ENCODE measurements around the gene POFUT2.

POFUT2 gene

DNA sequence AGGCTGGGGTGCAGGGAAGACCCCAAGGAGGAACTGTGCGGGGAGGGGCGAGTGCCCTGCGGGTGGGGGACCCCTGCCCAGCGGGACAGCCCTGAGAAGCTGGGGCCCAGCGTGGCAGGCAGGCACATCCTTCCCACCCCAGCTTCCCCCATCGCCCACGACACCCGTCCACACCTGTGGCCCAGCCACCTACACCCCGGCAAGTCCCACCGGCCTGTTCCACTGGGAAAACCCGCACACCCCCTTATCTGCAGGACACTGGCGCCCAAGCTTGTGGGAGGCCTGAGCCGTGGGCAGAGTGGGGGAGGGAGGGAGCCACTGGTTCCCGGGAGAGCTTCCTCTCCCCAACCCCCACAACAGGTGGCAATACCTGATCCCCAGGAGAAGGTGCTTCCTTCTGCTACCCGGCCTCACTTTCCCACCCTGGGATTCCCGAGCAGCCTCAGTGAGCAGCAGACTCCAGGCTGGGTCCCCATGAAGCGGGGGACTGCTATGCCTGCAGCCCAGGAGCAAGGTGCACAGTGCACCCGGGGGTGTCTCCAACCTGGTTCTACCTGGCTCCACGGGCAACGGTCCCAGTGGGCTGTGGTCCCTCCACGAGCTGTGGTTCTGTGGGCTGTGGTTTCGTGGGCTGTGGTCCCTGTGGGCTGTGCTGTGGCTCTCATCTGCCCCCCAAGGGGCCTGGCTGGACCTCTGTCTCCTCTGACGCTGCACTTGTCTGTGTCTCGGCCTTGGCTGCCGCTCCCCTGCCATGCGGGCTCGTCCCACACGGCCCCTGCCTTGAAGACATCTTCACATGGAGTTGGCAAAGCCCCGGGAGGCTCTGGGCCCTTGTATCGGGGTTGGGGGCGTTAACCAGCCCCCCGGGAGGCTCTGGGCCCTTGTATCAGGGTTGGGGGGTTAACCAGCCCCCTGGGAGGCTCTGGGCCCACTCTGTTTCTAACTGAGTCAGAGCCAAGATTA is 37.8 kb upstream of the POFUT2 start:
- TF ChIP-seq FOXP2 (optimal IDR thresholded peaks at IDR 0.05; ENCODE audit: borderline replicate concordance, extremely low read depth, extremely low read length, insufficient read depth), result no peak
- no peak for TF ChIP-seq TAF1 (IDR thresholded peaks at IDR 0.05; ENCODE audit: borderline replicate concordance, insufficient read depth, low read length)
- no peak for TF ChIP-seq POLR2AphosphoS5 (IDR thresholded peaks at IDR 0.05; ENCODE audit: low read depth, low read length)
- no peak for TF ChIP-seq REST (IDR thresholded peaks at IDR 0.05; ENCODE audit: insufficient read depth in 1 of 2, low read depth in 2 of 2, low read length in 2 of 2)
- no peak for TF ChIP-seq SIN3A (IDR thresholded peaks at IDR 0.05; ENCODE audit: borderline replicate concordance, insufficient read depth, low read length)

- no peak for TF ChIP-seq REST (IDR thresholded peaks at IDR 0.05; ENCODE audit: insufficient read depth in 1 of 2, low read depth in 2 of 2, low read length in 2 of 2)
- TF ChIP-seq TAF1 (IDR thresholded peaks at IDR 0.05; ENCODE audit: borderline replicate concordance, insufficient read depth, low read length), result no peak
- TF ChIP-seq FOXP2 (optimal IDR thresholded peaks at IDR 0.05; ENCODE audit: borderline replicate concordance, extremely low read depth, extremely low read length, insufficient read depth), result no peak
- TF ChIP-seq SIN3A (IDR thresholded peaks at IDR 0.05; ENCODE audit: borderline replicate concordance, insufficient read depth, low read length), result no peak
- TF ChIP-seq POLR2AphosphoS5 (IDR thresholded peaks at IDR 0.05; ENCODE audit: low read depth, low read length), result no peak
Measured at GRCh38 chr21:45324489-45325205, 37.0 kb upstream of the POFUT2 start.

GRCh38 chr21:45323487-45324311 is 36.0 kb upstream of the POFUT2 start:
- no peak for TF ChIP-seq FOXP2 (optimal IDR thresholded peaks at IDR 0.05; ENCODE audit: borderline replicate concordance, extremely low read depth, extremely low read length, insufficient read depth)
- TF ChIP-seq REST (IDR thresholded peaks at IDR 0.05; ENCODE audit: insufficient read depth in 1 of 2, low read depth in 2 of 2, low read length in 2 of 2), result no peak
- TF ChIP-seq POLR2AphosphoS5 (IDR thresholded peaks at IDR 0.05; ENCODE audit: low read depth, low read length), result no peak
- no peak for TF ChIP-seq TAF1 (IDR thresholded peaks at IDR 0.05; ENCODE audit: borderline replicate concordance, insufficient read depth, low read length)
- no peak for TF ChIP-seq SIN3A (IDR thresholded peaks at IDR 0.05; ENCODE audit: borderline replicate concordance, insufficient read depth, low read length)

DNA sequence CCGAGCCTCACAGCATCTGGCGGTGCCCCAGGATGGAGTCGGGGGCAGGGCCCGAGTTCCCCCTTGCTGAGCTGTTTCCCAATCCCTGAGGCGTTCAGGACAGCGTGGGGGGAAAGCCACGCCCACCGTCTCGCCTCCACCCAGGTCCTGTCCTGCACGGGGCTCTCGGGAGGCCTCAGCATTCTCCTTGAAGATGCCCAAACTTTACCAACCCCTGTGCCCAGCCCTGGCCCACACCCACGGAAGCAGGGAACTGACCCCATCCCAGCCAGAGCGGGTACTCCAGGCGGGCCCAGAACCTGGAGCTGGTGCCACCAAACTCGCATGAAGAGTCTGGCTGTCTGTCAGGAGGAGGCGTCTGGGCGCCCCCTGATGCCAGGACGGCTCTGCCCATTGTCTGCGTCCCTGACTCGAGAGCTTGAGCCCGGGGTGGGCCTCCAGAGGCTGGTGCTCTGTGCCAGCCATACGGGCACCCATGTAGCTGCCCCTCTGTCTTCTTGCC is 35.3 kb upstream of the POFUT2 start:
- TF ChIP-seq SIN3A (IDR thresholded peaks at IDR 0.05; ENCODE audit: borderline replicate concordance, insufficient read depth, low read length) (no peak), POLR2AphosphoS5 (IDR thresholded peaks at IDR 0.05; ENCODE audit: low read depth, low read length) (no peak), TAF1 (IDR thresholded peaks at IDR 0.05; ENCODE audit: borderline replicate concordance, insufficient read depth, low read length) (no peak), FOXP2 (optimal IDR thresholded peaks at IDR 0.05; ENCODE audit: borderline replicate concordance, extremely low read depth, extremely low read length, insufficient read depth) (no peak), REST (IDR thresholded peaks at IDR 0.05; ENCODE audit: insufficient read depth in 1 of 2, low read depth in 2 of 2, low read length in 2 of 2) (no peak)

Measured in PFSK-1 (cell line).